AG04450 (cell line): Measurements from ENCODE around the gene TUBB4A. TPM values are rescaled to one million over a fixed set of nuclear protein-coding genes. Genes with fewer than 3 reads are reported as not detected.

Experiments
- CTCF ChIA-PET: fragments of 300-600, 350-600 bp; formaldehyde crosslinking; extraction: SDS; loops from one replicate; lab custom pipeline; 2022; ENCODE audit warnings: antibody characterized with exemption, inconsistent platforms; lab: Charles Lee
- POLR2A ChIA-PET: fragments of 350-600 bp; formaldehyde crosslinking; extraction: SDS; loops from one replicate; lab custom pipeline; 2021; ENCODE audit warnings: antibody characterized with exemption, inconsistent platforms; lab: Yijun Ruan, JAX
- DNase-seq: peaks from one replicate; pipeline ENCODE4 v3.0.0-alpha.2; 2011; ENCODE audit warnings: low read depth, low spot score
- H3K27ac ChIP-seq: one replicate; pipeline ENCODE4 v1.5.1; 2012; ENCODE audit warnings: low read depth, low read length, control low read depth
- H3K27me3 ChIP-seq: one replicate; pipeline ENCODE4 v1.6.0; 2012; ENCODE audit warnings: low read length; ENCODE audit not compliant: control insufficient read depth, insufficient read depth
- H3K4me3 ChIP-seq: 2 replicates; pipeline ENCODE4 v1.5.1; 2011; ENCODE audit warnings: mild to moderate bottlenecking, low read depth, low read length, control low read depth
- H3K9me3 ChIP-seq: 2 replicates; pipeline ENCODE4 v1.5.1; 2012; ENCODE audit warnings: low read length; ENCODE audit not compliant: control insufficient read depth, insufficient read depth
- CTCF ChIP-seq: IDR thresholded peaks from 2 replicates; pipeline ENCODE4 v1.5.1; 2011; ENCODE audit warnings: low read depth, low read length, control low read depth, inconsistent platforms
- polyA plus RNA-seq: library from polyadenylated mRNA; depleted of rRNA; stranded (reverse); fragments of >200 nt; gene quantifications from 2 replicates; pipeline ENCODE4 v1.2.3, GENCODE V29; 2011

The TUBB4A gene
- polyA plus RNA-seq, 1 experiment, result not detected

GRCh38 chr19:6484831-6485230, 17.3 kb downstream of the TUBB4A start:
- DNase-seq, result no peak
- no peak overlapping the region for H3K27ac ChIP-seq
- no peak for TF ChIP-seq CTCF
- ChIA-PET POLR2A (no interaction called here), CTCF (no interaction called here)
- no peaks in the 10 kb centered on the region for H3K9me3 ChIP-seq
- no peak overlapping the region for H3K4me3 ChIP-seq
- no peaks in the 10 kb centered on the region for H3K27me3 ChIP-seq

DNA sequence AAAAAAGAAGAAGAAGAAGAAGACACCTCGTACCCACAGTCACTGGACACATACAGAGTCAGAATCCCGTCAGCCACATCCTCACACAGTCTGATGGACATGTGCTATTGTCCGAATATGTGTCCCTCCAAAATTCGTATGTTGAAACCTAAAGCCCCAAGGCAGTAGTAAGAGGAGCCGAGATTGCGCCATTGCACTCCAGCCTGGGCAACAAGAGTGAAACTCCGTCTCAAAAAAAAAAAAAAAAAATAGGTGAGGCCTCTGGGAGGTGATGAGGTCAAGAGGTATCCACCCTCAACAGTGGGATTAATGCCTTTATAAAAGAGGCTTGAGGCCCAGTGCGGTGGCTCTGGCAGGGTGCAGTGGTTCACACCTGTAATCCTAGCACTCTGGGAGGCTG, 17.9 kb downstream of the TUBB4A start:
- H3K4me3 ChIP-seq, result no peak overlapping the region
- H3K27ac ChIP-seq, result no peak overlapping the region
- POLR2A ChIA-PET, result no interaction called here
- TF ChIP-seq CTCF, result no peak
- H3K9me3 ChIP-seq, result no peaks in the 10 kb centered on the region
- H3K27me3 ChIP-seq, result no peaks in the 10 kb centered on the region
- CTCF ChIA-PET, result no interaction called here
- DNase-seq, result no peak

DNA sequence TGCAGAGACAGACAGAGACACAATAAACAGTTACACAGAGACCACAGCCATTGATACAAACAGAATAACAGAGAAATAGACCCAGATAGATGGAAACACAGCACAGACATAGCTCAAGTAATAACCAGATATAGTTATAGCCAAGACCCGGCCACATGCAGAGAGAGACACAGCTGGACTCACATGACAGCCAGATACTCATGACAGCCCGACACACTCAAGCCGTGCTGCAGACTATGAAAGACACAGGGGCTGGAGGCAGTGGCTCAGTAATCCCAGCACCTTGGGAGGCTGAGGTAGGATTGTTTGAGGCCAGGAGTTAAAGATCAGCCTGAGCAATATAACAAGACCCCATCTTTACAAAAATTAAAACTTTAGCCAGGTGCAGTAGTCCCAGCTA, 18.9 kb downstream of the TUBB4A start:
- no peak for TF ChIP-seq CTCF
- H3K4me3 ChIP-seq, result no peak overlapping the region
- DNase-seq, result no peak
- ChIA-PET CTCF (no interaction called here), POLR2A (no interaction called here)
- no peaks in the 10 kb centered on the region for H3K27me3 ChIP-seq
- no peak overlapping the region for H3K27ac ChIP-seq
- H3K9me3 ChIP-seq, result peaks cover 2% of the 10 kb centered on the region; the same call in 1 of the 2 replicates

DNA sequence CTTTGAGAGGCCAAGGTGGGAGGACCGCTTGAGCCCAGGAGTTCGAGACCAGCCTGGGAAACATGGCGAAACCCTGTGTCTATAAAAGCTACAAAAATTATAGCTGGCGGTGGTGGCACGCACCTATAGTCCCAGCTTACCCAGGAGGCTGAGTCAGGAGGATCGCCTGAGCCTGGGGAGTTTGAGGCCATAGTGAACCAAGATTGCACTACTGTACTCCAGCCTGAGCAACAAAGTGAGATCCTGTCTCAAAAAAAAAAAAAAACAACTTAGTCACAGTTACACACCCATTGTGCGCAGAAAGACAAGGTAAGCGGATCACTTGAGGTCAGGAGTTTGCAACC, 19.8 kb downstream of the TUBB4A start:
- Histone ChIP-seq H3K27me3 (no peaks in the 10 kb centered on the region), H3K4me3 (no peak overlapping the region), H3K9me3 (peaks cover 2% of the 10 kb centered on the region; the same call in 1 of the 2 replicates), H3K27ac (no peak overlapping the region)
- ChIA-PET CTCF (no interaction called here), POLR2A (no interaction called here)
- no peak for DNase-seq
- no peak for TF ChIP-seq CTCF

DNA sequence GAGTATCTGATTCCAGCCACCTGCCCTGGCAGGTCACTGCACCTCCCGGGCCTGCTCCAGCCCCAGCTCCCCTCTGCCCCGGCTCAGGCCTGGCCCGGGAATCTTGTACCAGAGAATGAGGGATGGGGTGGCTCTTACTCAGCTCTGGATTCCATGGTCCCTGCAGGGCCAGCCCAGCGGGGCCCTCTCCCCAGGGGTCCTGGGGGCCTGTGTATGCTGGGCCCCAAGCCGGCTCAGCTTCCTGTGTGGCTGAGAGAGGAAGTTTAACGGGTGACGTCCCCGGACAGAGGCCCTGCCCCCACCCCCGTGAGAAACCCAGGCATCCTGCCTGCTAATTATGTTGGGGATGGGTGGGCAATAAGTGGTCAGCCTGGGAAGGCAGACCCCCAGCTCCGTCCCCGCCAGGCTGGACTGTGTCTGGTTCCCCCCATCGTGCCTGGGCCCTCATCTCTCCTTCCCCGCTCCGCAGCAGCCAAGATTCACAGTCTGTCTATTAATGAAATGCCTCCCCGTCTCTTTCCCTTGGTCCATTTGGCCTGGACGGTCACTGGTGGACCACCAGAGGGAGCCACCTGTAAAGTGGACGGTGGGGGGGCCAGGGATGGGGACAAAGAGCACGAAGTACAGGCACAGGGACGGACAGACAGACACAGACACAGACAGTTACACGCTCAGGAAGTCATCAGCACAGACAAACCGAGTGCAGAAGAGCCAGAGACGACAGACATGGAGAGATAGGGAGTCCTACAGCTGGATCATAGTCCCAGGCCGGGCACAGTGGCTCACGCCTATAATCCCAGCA, 20.4 kb downstream of the TUBB4A start, which contains the start of gene DENND1C:
DENND1C (minus strand) TSS at position 247 of the 802 bp plus-strand sequence; CDS start at position 155, 92 bp downstream.
- H3K27ac ChIP-seq, result no peak within 1 kb of the TSS
- TF ChIP-seq CTCF, result peak; percentile 51
- H3K4me3 ChIP-seq, result no peak within 1 kb of the TSS
- peaks cover 7% of the 10 kb centered on the region; the same call in 1 of the 2 replicates for H3K9me3 ChIP-seq
- POLR2A ChIA-PET, result no interaction called here
- CTCF ChIA-PET, result interaction anchor here (1.1 kb wide), 1 partner anchor 381 kb away, joined by 7 read pairs; no protein-coding TSS in a partner anchor
- H3K27me3 ChIP-seq, result no peaks in the 10 kb centered on the region
- no peak for DNase-seq
